NCI-H1092 (cell line): Measurements from ENCODE around the gene MMP1.
"Not testable (repeated sequence)": the region's sequence is repeated elsewhere in the genome, so short reads cannot be mapped to it uniquely, and the experiment has no call there.

Experiments used
- DNase-seq: peaks from one replicate; lab custom pipeline; 2025; lab: John Stamatoyannopoulos, UW

Gene MMP1

GRCh38 chr11:102760344-102761035, 37.5 kb downstream of the MMP1 start:
- DNase-seq: no peak

DNA sequence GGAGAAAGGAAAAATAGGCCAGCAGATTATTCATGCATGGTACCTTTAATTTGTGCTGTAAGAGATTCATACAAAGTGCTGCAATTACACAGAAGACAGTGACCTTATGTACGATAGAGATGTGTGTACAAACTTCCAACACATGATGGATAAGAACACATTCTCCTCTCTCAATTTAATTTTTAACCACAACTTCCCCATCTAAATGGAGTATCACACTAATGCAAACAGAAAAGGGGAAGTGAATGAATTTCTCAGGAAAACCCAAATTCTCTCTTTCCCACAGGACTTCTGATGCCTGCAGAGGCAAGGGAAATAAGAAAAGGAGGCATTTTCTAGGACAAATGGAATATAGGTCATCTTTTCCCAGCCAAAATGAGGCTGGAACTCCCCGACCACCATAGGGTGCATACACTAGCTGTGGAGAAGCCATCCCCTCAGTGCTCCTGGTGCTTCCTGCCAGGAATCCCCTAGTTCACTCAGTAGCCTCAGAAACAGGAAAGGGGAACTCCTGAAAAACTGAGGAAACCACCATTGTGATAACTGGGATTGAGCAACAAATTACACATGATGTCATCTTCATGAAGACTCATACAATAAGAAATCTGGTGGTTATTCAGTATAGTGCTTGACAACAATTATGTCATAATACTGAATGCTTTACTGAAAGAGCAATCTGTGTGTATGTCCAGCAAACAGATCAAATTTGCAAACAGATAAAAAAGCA, 40.0 kb downstream of the MMP1 start:
- DNase-seq: no peak

- no peak for DNase-seq
Observed at GRCh38 chr11:102753267-102753666, 44.7 kb downstream of the MMP1 start.

DNA sequence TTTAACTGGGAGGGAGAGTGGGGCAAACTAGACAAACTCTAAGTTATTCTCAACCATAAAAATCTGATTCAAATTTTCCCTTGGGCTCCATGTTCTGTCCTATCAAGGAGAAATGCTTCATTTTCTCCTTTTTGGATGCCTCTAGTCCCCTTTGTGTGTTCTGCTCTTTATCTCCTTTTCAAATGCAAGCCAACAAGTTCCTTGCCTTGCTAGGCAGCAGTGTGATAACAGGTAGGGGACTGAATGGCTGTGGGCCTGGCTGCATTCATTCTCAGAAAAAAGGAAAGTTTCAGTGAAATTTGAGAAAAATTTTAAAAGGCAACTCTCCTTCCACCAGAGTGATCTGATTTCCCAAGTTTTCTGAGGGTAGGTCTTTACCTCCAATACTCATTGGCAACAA, 46.3 kb downstream of the MMP1 start:
- DNase-seq: no peak

GRCh38 chr11:102749101-102749722, 48.7 kb downstream of the MMP1 start:
- DNase-seq: no peak

- DNase-seq: not testable (repeated sequence)
Observed at GRCh38 chr11:102746746-102747578, 51.0 kb downstream of the MMP1 start.
